ENCODE measurements around the gene FAM120A. TPM values are rescaled to one million over a fixed set of nuclear protein-coding genes. Genes with fewer than 3 reads are reported as not detected.

Gene FAM120A
- polyA plus RNA-seq, 1 donor from 2014 or later: 8.9 TPM

GRCh38 chr9:93580654-93581380, 129.3 kb downstream of the FAM120A start:
- Histone ChIP-seq H3K9ac (ENCODE audit: low read length) (no peak overlapping the region), H3K27me3 (ENCODE audit: insufficient read depth, low read depth, low read length) (no peaks in the 10 kb centered on the region), H4K20me1 (ENCODE audit: insufficient read depth) (peaks cover 6% of the 10 kb centered on the region), H3K4me3 (ENCODE audit: low read length) (no peak overlapping the region), H3K27ac (ENCODE audit: low read length) (no peak overlapping the region), H3K79me2 (replicated peaks; ENCODE audit: insufficient read depth, low read length) (peaks cover 70% of the 10 kb centered on the region), H3K9me3 (ENCODE audit: low read length) (no peaks in the 10 kb centered on the region), H3K4me2 (ENCODE audit: low read length) (no peak overlapping the region), H3F3A (ENCODE audit: insufficient read depth, low read length, poor library complexity, severe bottlenecking) (no peaks in the 10 kb centered on the region), H3K36me3 (ENCODE audit: insufficient read depth, low read length) (no peaks in the 10 kb centered on the region), H3K9me2 (ENCODE audit: insufficient read depth, low read length) (no peaks in the 10 kb centered on the region), H2AFZ (ENCODE audit: low read depth, low read length) (no peak overlapping the region)
- TF ChIP-seq RAD21 (conservative IDR thresholded peaks at IDR 0.05) (no peak), MXI1 (conservative IDR thresholded peaks at IDR 0.05; ENCODE audit: poor library complexity, severe bottlenecking) (no peak), CTCF (IDR thresholded peaks at IDR 0.05; ENCODE audit: poor library complexity, severe bottlenecking) (no peak), REST (IDR thresholded peaks at IDR 0.05; ENCODE audit: borderline replicate concordance) (no peak), EZH2 (IDR thresholded peaks at IDR 0.05; ENCODE audit: borderline replicate concordance, insufficient read depth, low read length, poor library complexity, severe bottlenecking) (no peak), EP300 (conservative IDR thresholded peaks at IDR 0.05; ENCODE audit: poor library complexity, severe bottlenecking) (no peak), SMC3 (conservative IDR thresholded peaks at IDR 0.05; ENCODE audit: poor library complexity) (no peak), TAF1 (IDR thresholded peaks at IDR 0.05; ENCODE audit: low read depth) (no peak), POLR2AphosphoS5 (IDR thresholded peaks at IDR 0.05) (no peak)

GRCh38 chr9:93582115-93582514, 130.6 kb downstream of the FAM120A start:
- no peaks in the 10 kb centered on the region for H3K36me3 ChIP-seq (ENCODE audit: insufficient read depth, low read length)
- peaks cover 6% of the 10 kb centered on the region for H4K20me1 ChIP-seq (ENCODE audit: insufficient read depth)
- no peak overlapping the region for H3K4me2 ChIP-seq (ENCODE audit: low read length)

More at GRCh38 chr9:93582115-93582514, 130.6 kb downstream of the FAM120A start:
- no peaks in the 10 kb centered on the region for H3K27me3 ChIP-seq (ENCODE audit: insufficient read depth, low read depth, low read length)
- H3K9ac ChIP-seq (ENCODE audit: low read length): no peak overlapping the region
- no peaks in the 10 kb centered on the region for H3K9me2 ChIP-seq (ENCODE audit: insufficient read depth, low read length)
- no peak overlapping the region for H2AFZ ChIP-seq (ENCODE audit: low read depth, low read length)
- H3K9me3 ChIP-seq (ENCODE audit: low read length): no peaks in the 10 kb centered on the region
- H3K27ac ChIP-seq (ENCODE audit: low read length): no peak overlapping the region
- TF ChIP-seq RAD21 (conservative IDR thresholded peaks at IDR 0.05) (no peak), MXI1 (conservative IDR thresholded peaks at IDR 0.05; ENCODE audit: poor library complexity, severe bottlenecking) (no peak), SMC3 (conservative IDR thresholded peaks at IDR 0.05; ENCODE audit: poor library complexity) (no peak), CTCF (IDR thresholded peaks at IDR 0.05; ENCODE audit: poor library complexity, severe bottlenecking) (no peak), EZH2 (IDR thresholded peaks at IDR 0.05; ENCODE audit: borderline replicate concordance, insufficient read depth, low read length, poor library complexity, severe bottlenecking) (no peak), EP300 (conservative IDR thresholded peaks at IDR 0.05; ENCODE audit: poor library complexity, severe bottlenecking) (no peak), TAF1 (IDR thresholded peaks at IDR 0.05; ENCODE audit: low read depth) (no peak), POLR2AphosphoS5 (IDR thresholded peaks at IDR 0.05) (no peak), REST (IDR thresholded peaks at IDR 0.05; ENCODE audit: borderline replicate concordance) (no peak)
- H3K4me3 ChIP-seq (ENCODE audit: low read length): no peak overlapping the region
- H3F3A ChIP-seq (ENCODE audit: insufficient read depth, low read length, poor library complexity, severe bottlenecking): no peaks in the 10 kb centered on the region
- H3K79me2 ChIP-seq (replicated peaks; ENCODE audit: insufficient read depth, low read length): peaks cover 81% of the 10 kb centered on the region

Measured in neural cell (in vitro differentiated cells).